ENCODE measurements around the gene ANKRD34A.
A peak's percentile ranks its signal among the peaks of the same experiment; 100 is the strongest.
"Not testable (repeated sequence)": the region's sequence is repeated elsewhere in the genome, so short reads cannot be mapped to it uniquely, and the experiment has no call there.

Gene ANKRD34A

GRCh38 chr1:145942871-145943270 is 21.5 kb downstream of the ANKRD34A start:
- DNase-seq: no peak

GRCh38 chr1:145942405-145942804 is 22.0 kb downstream of the ANKRD34A start:
- no peak for DNase-seq

GRCh38 chr1:145937436-145937835 is 26.9 kb downstream of the ANKRD34A start:
- DNase-seq: no peak

GRCh38 chr1:145936247-145936646 is 28.1 kb downstream of the ANKRD34A start:
- no peak for DNase-seq

- DNase-seq: no peak
These were observed 28.7 kb downstream of the ANKRD34A start for GRCh38 chr1:145935708-145936107.

GRCh38 chr1:145932522-145933009 is 31.8 kb downstream of the ANKRD34A start:
- DNase-seq: not testable (repeated sequence)

- DNase-seq: no peak
These were observed 36.3 kb downstream of the ANKRD34A start for GRCh38 chr1:145927916-145928643.

- DNase-seq: peak; percentile 99
These were observed 37.1 kb downstream of the ANKRD34A start, which contains the start of gene RBM8A for GRCh38 chr1:145927063-145927886. Gene RBM8A (minus strand): TSS chr1:145927484. CDS start chr1:145927426, 58 bp downstream.

- DNase-seq: no peak
These were observed 37.7 kb downstream of the ANKRD34A start for GRCh38 chr1:145926686-145927062.

- no peak for DNase-seq
These were observed 42.1 kb downstream of the ANKRD34A start for GRCh38 chr1:145922266-145922665.

- DNase-seq: not testable (repeated sequence)
These were observed 44.1 kb downstream of the ANKRD34A start for GRCh38 chr1:145920297-145920696.

GRCh38 chr1:145918992-145919939 is 45.1 kb downstream of the ANKRD34A start:
- DNase-seq: peak; percentile 58

GRCh38 chr1:145918144-145918991 is 46.0 kb downstream of the ANKRD34A start, which contains the start of gene PEX11B:
Gene PEX11B (minus strand): TSS chr1:145918717. CDS start chr1:145918688, 29 bp downstream.
- peak; percentile 83 for DNase-seq

GRCh38 chr1:145917595-145917994 is 46.8 kb downstream of the ANKRD34A start:
- no peak for DNase-seq

GRCh38 chr1:145916745-145917144 is 47.6 kb downstream of the ANKRD34A start:
- DNase-seq: no peak

GRCh38 chr1:145912128-145912641 is 52.2 kb downstream of the ANKRD34A start:
- DNase-seq: no peak

All from EL (cell line).